Thyroid gland (tissue), 4 donors: ENCODE results near the gene HIVEP2. TPM values are rescaled to one million over a fixed set of nuclear protein-coding genes. Genes with fewer than 3 reads are reported as not detected.

ENCODE experiments used
- DNase-seq, 2 donors: peaks; one replicate each; pipeline ENCODE4 v3.0.0-alpha.2; 2019
- H3K27ac ChIP-seq, 3 donors: fragments of 200-600 bp; sonication (generic); 1 replicate in 2 of 3; 2 replicates in 1 of 3; pipeline ENCODE4 v1.5.1; 2016 to 2019; ENCODE audit warnings: mild to moderate bottlenecking in 1 of 3, moderate library complexity in 1 of 3
- H3K27me3 ChIP-seq: fragments of 200-600 bp; sonication (generic); one replicate; pipeline ENCODE4 v1.5.1; 2019
- H3K36me3 ChIP-seq, 2 donors: fragments of 200-600 bp; sonication (generic); one replicate each; pipeline ENCODE4 v1.5.1; 2016 to 2019
- H3K4me1 ChIP-seq, 2 donors: fragments of 200-600 bp; sonication (generic); one replicate each; pipeline ENCODE4 v1.5.1; 2017 to 2019
- H3K4me3 ChIP-seq, 3 donors: fragments of 200-600 bp; sonication (generic); replicated peaks in 1 of 3; 1 replicate in 2 of 3; 2 replicates in 1 of 3; pipeline ENCODE4 v1.5.1; 2016; ENCODE audit warnings: mild to moderate bottlenecking in 1 of 3
- H3K9me3 ChIP-seq: fragments of 200-600 bp; sonication (generic); one replicate; pipeline ENCODE4 v1.5.1; 2017
- CTCF ChIP-seq, 6 experiments: fragments of 200-600 bp in 3 of 6; fragments of 450-650 bp in 3 of 6; sonication (generic) in 3 of 6; IDR thresholded peaks; one replicate each; pipeline ENCODE4 v1.5.1; 2016 to 2019; ENCODE audit warnings: antibody characterized with exemption in 6 of 6, mild to moderate bottlenecking in 2 of 6, inconsistent platforms in 1 of 6, moderate library complexity in 1 of 6
- POLR2A ChIP-seq, 2 donors: fragments of 450-650 bp; IDR thresholded peaks; one replicate each; pipeline ENCODE4 v1.6.1; 2017; ENCODE audit warnings: antibody characterized with exemption in 2 of 2, mild to moderate bottlenecking in 2 of 2, moderate library complexity in 1 of 2
- WGBS, 2 donors: methylation state at CpG; one replicate each; pipeline ENCODE4 v1.1.5; 2017; 5-methylcytosine and 5-hydroxymethylcytosine counted together
- intact Hi-C: fragments of 100-400 bp; cut with DNase I; formaldehyde crosslinking; loops from one replicate; pipeline ENCODE4 v1.15.1; 2023
- total RNA-seq, 4 donors: library from RNA; depleted of rRNA; stranded (reverse); fragments of >200 nt; gene quantifications; one replicate each; pipeline ENCODE4 v1.2.3, GENCODE V29; 2016

Gene HIVEP2
- total RNA-seq, 4 donors from 2014 or later, result 23.3 to 41.8 (median 26.4) TPM

- no peaks in the 10 kb centered on the region for H3K9me3 ChIP-seq
- H3K4me1 ChIP-seq, result no peaks in the 10 kb centered on the region
- intact Hi-C loops, result no loop called here
- 91 to 93% methylated on average over 10 of the region's 10 CpGs for WGBS, 2 donors
- no peaks in the 10 kb centered on the region for H3K36me3 ChIP-seq
- peak in 1 of 2 donors; percentile 11 for DNase-seq
- H3K27me3 ChIP-seq, result no peaks in the 10 kb centered on the region
- H3K4me3 ChIP-seq, result no peak overlapping the region
- no peak for TF ChIP-seq POLR2A (IDR thresholded peaks at IDR 0.05)
- TF ChIP-seq CTCF (IDR thresholded peaks at IDR 0.05), result no peak
- no peak overlapping the region for H3K27ac ChIP-seq
These were observed 31.4 kb downstream of the HIVEP2 start for GRCh38 chr6:142913511-142914047.

GRCh38 chr6:142913036-142913510 lies 31.9 kb downstream of the HIVEP2 start:
- Histone ChIP-seq H3K27ac (no peak overlapping the region), H3K9me3 (no peaks in the 10 kb centered on the region), H3K36me3 (no peaks in the 10 kb centered on the region), H3K27me3 (no peaks in the 10 kb centered on the region), H3K4me3 (no peak overlapping the region), H3K4me1 (no peaks in the 10 kb centered on the region)
- intact Hi-C loops, result no loop called here
- DNase-seq, result no peak
- WGBS, 2 donors, result 91 to 94% methylated on average over 5 of the region's 5 CpGs
- no peak for TF ChIP-seq POLR2A (IDR thresholded peaks at IDR 0.05)
- no peak for TF ChIP-seq CTCF (IDR thresholded peaks at IDR 0.05)

GRCh38 chr6:142912125-142912524 lies 32.9 kb downstream of the HIVEP2 start:
- H3K27me3 ChIP-seq, result no peaks in the 10 kb centered on the region
- TF ChIP-seq POLR2A (IDR thresholded peaks at IDR 0.05) (no peak), CTCF (IDR thresholded peaks at IDR 0.05) (no peak)
- no peak overlapping the region for H3K27ac ChIP-seq
- DNase-seq, result no peak
- no peaks in the 10 kb centered on the region for H3K4me1 ChIP-seq
- no peaks in the 10 kb centered on the region for H3K36me3 ChIP-seq
- intact Hi-C loops, result no loop called here
- H3K9me3 ChIP-seq, result no peaks in the 10 kb centered on the region
- 92% methylated on average over 4 of the region's 4 CpGs for WGBS, 2 donors
- no peak overlapping the region for H3K4me3 ChIP-seq

GRCh38 chr6:142911430-142911829 lies 33.5 kb downstream of the HIVEP2 start:
- DNase-seq, result no peak
- Histone ChIP-seq H3K27ac (no peak overlapping the region), H3K27me3 (no peaks in the 10 kb centered on the region), H3K4me3 (no peak overlapping the region), H3K9me3 (no peaks in the 10 kb centered on the region), H3K4me1 (no peaks in the 10 kb centered on the region), H3K36me3 (no peaks in the 10 kb centered on the region)
- intact Hi-C loops, result no loop called here
- WGBS, 2 donors, result 89 to 92% methylated on average over 2 of the region's 2 CpGs
- no peak for TF ChIP-seq POLR2A (IDR thresholded peaks at IDR 0.05)
- TF ChIP-seq CTCF (IDR thresholded peaks at IDR 0.05), result no peak

- DNase-seq, result no peak
- Histone ChIP-seq H3K27me3 (no peaks in the 10 kb centered on the region), H3K27ac (no peak overlapping the region), H3K9me3 (no peaks in the 10 kb centered on the region), H3K4me1 (no peaks in the 10 kb centered on the region), H3K4me3 (no peak overlapping the region), H3K36me3 (no peaks in the 10 kb centered on the region)
- intact Hi-C loops, result no loop called here
- no peak for TF ChIP-seq CTCF (IDR thresholded peaks at IDR 0.05)
These were observed 35.3 kb downstream of the HIVEP2 start for GRCh38 chr6:142909686-142910085.
